Right hindlimb (tissue), 1 donor: ENCODE results near the gene PTPMT1.

Source experiments
- DNase-seq: peaks from one replicate; pipeline ENCODE4 v3.0.0-alpha.2; 2018

Gene PTPMT1

DNA sequence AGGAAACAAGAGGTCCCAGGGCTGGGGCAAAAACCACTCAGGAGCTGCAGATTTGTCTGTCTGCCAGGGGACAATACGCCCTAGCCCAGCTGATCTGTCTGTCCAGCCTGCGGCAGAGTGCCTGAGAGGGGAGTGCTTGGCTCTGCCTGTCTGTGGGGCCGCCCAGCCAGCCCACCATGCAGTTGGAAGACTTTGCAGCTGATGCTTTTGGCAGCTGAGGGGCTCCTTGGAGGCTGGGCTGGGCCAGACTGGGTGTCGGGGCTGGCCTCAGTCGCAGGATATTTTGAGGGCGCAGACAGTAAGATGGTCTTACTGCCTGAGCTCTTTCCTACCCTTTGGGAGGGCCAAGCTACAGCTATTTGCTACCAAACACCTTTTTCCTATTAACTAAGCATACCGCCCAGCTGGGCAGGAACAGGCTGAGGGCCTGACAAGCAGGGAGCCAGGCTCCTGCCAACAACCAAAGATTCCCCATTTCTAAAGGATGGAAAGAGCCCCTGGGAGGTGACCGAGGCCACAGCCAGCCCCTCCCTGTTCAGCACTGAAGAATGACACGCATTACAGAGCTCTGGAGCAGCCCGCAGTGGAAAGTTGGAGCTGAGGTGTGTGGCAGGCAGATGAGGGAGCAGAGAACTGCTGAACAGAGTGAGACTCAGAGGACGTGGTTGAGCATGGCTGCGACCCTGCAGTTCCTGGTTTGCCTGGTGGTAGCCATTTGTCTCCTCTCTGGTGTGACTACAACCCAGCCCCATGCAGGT, 20.9 kb downstream of the PTPMT1 start, which contains the start of gene FAM180B:
FAM180B (plus strand) TSS at position 581 of the 758 bp plus-strand sequence; CDS start at position 672, 91 bp downstream.
- peak; percentile 82 for DNase-seq

DNA sequence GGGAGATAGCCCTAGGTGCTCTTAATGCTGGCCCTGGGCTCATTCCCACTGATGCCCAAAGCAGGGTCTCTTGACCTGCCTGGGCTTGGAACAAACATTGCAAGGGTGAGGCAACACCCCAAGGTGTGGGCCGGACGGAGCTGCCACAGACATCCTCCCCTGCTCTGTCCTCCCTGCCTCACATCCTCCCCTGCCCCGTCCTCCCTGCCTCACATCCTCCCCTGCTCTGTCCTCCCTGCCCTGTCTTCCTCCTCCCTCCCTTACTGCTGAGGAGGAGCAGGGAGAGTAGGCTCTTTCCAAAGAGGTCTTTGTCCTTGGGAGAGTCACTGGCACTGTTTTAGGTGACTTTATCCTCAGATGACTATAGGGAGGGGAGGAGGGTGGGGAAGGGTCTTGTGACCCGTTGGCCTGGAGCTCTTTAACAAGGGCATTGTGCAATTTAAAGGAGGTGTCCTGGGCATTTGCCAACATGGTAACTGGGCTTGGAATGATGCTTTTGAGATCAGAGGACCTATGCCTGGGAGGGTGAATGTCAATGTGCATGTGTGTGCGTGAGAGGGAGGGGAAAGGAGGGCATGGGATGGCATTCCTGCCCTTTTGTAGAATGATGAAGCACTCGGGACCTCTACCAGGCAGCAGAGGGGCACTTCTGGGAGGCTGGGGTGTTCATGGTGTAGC, 21.8 kb downstream of the PTPMT1 start:
- no peak for DNase-seq

DNA sequence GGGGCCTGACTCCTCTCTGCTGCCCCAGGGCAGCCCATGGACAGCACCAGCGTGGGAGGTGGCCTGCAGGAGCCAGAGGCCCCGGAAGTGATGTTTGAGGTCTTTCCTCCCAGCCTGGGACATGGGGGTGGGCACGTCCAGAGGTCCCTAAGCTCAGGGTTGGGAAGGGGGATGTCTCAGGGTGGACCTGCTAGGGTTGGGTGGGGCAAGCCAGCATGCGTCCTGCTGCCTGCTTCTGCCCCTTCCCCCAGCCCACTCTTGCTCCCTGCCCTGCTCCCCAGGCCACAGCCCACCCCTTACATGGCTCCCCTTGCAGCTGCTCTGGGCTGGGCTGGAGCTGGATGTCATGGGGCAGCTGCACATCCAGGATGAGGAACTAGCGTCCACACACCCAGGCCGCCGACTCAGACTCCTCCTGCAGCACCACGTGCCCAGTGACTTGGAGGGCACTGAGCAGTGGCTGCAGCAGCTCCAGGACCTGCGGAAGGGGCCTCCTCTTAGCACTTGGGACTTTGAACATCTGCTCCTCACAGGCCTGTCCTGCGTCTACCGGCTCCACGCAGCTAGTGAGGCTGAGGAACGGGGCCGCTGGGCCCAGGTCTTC, 22.4 kb downstream of the PTPMT1 start:
- DNase-seq, result peak; percentile 60

DNA sequence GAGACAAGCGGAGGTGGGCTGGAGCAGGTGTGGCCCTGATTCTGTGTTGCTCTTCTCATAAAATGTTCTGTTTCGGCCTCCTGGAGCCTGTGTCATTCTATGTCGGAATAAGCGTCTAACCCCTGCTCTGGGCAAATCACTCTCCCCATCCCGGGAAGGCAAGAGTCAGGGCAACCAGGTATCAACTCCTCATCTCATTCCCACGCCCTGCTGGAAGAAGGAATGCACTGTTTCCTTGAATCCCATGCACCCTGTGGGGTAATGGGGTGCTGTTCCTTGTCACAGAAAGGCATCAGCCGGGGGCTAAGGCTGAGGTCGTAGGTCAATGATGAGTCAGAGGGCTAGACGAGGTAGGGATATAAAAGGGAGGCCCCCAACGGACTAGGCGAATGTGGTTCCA, 23.7 kb downstream of the PTPMT1 start:
- DNase-seq, result no peak

DNA sequence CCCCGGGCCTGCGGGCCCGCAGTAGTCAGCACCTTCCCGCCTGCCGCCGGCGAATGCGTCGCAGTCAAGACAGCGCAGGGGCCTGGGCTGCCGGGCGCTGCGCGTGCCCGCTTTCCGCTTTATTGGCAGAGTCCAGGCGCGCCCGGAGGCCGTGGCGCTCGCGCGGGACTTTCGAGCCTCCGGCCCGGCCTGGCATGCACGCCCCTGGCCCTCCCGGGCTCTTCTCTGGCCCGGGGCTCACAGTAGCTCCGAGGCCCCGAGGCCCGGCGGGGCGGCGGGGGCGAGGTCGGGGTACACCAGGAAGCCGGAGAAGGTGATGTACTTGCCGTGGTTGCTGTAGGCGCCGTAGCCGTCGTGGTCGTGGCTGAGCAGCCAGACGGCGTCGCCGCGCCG, 24.2 kb downstream of the PTPMT1 start:
- no peak for DNase-seq

DNA sequence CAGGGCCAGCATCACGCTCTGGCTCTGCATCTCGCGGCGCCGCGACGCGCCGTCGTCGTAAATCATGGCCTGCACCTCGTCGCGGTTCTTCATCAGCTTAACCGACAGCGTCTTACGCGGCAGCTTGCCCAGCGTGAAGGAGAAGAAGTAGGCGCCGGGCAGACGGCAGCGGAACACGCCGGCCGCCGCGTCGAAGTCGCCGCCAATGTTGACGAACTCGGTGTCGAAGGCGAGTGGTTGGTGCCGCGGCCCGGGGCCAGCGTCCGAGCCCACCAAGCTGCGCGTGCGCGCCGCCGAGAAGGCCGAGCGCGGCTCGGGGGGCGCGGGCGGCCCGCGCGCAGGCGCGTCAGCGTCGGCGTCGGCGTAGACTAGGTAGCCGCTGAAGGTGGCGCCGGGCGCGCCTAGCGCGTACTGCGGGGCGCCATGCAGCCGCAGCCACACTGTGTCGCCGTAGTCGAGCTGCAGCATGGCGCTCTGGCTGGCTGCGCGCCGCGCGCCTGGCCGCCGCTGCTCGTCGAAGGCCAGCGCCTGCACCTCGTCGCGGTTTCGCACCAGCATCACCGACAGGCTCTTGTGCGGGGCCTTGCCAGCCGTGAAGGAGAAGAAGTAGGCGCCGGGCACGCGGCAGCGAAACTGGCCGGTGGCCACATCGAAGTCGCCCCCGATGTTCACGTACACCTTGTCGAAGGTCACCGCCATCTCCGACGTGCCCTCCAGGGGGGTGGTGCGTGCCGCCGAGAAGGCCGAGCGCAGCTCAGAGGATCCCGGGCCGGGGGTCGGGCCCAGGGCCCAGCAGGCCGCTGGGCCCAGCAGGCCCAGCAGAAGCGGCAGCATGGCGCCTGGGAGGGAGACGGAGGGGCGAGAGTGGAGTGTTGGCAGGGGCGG, 24.8 kb downstream of the PTPMT1 start:
- peak; percentile 86 for DNase-seq

DNA sequence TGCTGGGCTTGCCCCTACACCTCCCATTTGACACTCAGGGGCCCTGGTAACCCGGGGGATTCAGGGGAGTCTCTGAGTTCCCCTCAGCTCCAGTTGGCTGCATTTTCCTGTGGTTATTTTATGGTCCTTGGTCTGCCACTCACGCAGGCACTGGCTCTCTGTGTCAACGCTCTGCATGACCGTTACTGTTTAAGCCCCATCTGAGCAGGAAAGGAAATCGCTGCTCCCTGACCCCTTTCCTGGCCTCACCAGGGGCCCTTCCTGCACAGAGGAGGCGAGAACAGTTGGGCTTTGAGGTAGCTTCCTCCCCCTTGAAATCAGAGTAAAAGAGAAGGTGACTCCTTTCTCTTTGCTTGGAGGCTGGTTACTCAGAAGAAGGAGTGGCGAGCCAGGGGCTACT, 26.4 kb downstream of the PTPMT1 start:
- DNase-seq, result no peak

DNA sequence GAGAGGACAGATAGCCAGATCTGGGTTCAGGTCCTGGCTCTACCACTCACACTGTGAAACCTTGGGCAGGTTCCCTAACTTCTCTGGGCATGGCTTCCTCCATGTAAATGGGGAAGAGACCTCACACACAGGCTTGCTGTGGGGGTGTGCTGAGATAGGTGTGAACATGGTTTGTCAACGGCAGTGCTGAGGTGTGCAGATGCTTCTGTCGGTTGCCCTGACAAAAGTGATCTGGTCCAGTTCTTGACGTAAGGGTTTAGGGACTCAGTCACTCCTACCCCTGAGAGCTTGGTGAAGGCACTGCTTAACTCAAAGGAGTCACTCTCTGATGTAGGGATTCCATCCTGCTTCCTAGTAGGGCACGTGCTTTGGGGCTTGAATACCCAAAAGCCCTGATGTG, 26.9 kb downstream of the PTPMT1 start:
- DNase-seq, result no peak

DNA sequence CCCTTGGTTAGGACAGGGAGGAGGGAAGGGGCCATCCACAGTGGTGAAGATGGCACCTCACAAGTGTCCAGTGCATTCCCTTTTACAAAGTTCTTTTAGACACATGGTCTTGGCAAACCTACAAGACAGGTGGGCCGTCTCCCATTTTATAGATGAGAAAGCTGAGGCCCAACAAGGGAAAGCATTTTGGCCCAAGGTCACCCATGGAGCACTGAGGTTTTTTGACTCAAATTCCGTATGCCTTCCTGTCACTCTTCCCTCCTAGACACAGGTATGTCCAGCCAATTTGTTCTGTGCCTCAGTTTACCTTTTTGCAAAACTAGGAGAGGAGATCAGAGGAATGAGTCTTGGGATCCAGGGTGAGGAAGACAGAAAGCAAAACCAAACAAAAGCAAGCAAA, 27.6 kb downstream of the PTPMT1 start:
- no peak for DNase-seq

DNA sequence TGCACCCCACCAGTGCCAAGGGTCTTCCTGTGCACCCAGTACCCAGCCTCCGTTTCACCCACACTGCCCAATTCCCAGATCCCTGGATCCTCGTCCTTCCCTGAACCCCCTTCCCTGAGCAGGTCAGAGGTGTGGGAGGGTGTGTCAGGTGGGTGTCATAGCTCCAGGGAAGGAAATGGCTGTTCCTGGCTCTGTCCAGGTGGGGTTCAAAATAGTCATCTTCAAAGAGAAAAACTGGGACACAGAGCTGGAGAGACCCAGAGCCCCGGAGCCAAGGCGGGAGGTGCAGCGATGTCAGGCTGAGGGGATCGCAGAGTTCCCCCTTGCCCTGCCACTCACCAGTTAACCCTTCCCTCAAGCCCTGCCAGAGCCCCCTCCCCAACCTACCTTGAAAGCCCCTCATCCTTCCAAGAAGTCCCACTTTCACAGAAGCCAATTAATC, 28.1 kb downstream of the PTPMT1 start:
- no peak for DNase-seq

DNA sequence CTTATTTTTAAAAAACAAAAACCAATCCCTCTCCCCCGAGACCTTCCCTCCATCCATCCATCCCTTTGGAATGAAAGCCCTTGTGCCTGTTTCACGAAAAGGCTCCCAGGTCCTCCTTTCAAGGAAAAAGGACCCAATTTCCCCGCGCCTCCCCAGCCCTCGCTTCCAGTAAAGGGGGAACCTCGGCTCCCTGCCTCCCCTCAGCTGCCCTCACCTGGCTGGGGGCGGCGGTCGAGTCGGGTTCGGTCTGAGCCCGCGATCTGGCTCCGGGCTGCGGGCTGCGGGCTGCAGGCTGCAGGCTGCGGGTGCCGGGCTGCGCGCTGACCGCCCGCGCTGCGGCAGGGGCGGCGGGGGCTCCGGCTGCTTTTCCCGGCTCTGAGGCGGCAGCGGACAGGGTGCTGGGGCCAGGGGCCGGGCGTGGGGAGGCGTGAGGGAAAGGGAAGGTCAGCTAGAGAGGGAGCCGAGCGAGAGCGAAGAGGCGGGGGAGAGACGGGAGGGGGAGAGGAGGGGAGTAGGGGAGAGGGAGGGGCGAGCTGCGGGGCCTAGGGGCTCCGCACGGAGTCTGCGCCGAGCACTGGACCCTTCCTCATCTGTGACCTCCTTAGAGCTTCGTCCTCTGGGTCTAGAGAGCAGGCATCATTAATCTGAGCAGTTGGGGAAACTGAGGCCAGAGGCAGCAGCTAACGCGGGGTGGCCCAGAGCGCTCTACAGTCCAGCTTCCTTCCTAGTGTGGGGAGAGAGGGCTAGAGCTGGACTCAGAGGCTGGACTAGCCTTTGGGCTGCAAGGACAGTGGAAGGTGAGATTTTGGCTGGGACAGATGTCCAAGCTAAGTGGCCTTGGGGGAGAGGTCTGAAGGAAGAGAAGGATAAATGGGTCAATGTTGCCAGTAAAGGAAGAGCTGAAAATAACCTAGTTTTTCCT, 28.8 kb downstream of the PTPMT1 start, which contains the start of gene C1QTNF4:
C1QTNF4 (minus strand) TSS at position 478 of the 922 bp plus-strand sequence. CDS start 3,601 bp downstream, outside the sequence.
- no peak for DNase-seq

DNA sequence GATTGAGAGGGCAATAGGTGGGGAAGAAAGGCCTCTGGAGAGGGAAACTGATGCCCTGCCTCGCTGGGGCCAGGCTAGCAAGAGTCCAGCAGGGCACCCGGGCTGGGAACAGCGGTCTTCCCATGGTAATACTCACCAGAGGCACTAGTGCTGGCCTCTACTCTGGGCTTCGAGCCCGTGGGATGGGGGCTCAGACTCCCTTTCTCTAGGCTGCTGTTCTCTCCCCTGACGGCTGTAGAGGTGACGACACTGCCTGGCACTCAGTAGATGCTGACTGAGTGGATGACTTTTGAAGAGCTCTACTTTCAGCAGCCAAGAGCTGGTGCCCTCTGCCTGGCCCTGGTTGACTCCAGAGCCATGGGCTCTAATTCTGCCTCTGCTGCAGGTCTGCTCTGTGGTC, 29.6 kb downstream of the PTPMT1 start:
- no peak for DNase-seq

DNA sequence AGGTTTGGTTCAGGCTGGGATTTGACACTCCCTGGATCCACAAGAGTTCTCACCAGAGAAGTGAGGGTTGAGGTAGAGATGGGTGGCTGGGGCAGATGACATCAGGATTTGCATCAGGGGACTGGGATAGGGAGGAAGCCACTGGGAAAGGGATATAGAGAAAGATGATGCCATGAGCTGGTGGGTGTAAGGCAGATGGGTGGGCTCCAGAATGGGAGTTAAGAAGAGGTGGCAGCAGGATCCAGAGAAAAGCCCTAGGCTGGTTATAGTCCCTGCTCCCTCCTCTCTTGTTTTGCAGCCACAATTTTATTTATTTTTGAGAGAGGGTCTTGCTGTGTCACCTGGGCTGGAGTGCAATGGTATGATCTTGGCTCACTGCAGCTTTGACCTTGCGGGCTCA, 30.6 kb downstream of the PTPMT1 start:
- no peak for DNase-seq

DNA sequence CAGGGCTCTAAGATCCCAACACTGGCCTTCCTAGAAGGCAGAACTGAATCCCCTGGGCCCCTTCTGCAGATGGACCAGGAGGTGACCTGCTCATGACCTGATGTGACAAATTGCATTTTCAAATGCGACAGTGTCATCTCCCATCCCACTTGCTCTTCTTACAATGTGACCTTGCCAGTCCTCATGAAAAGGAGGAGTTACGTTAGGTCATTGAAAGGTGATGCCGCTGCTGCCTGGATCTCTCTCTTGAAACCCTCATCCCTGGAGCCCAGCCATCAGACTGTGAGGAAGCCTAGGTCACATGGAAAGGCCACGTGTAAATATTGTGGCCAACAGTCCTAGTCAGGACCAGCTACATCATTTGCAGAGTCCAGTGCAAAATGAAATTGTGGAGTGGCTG, 34.5 kb downstream of the PTPMT1 start:
- no peak for DNase-seq

DNA sequence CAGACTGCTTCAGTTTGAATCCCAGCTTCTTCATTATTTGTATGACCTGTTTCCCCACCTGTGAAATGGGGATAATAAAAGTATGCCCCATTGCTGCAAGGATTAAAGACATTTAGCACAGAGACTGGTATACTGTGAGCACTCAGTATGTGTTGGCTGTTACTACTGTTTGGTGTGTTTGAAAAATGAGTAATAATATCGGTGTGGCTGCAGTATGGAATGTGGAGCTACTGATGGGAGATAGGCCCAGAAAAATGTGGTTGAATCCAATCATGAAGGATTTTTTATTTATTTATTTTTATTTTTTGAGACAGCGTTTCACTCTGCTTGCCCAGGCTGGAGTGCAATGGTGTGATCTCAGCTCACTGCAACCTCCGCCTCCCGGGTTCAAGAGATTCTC, 37.9 kb downstream of the PTPMT1 start:
- no peak for DNase-seq

DNA sequence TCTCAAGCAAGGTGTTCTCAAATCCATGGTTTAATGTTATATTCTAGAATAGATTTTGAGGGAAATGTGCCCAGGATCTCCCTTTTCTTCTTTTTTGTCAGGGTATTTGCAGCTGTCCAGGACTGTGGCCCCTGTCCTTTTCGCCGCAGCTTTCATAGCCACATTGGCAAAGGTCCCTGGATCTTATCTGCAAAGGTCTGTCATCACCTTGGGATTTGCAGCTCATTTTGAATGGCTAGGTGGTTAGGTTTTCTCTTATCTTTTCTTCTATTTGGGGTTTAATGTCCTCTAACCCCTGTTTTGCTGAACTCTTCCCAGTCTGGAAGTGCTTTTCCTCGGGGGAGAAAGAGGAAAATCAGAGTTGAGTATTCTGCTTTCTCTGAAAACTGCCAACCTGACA, 40.5 kb downstream of the PTPMT1 start:
- DNase-seq, result no peak

DNA sequence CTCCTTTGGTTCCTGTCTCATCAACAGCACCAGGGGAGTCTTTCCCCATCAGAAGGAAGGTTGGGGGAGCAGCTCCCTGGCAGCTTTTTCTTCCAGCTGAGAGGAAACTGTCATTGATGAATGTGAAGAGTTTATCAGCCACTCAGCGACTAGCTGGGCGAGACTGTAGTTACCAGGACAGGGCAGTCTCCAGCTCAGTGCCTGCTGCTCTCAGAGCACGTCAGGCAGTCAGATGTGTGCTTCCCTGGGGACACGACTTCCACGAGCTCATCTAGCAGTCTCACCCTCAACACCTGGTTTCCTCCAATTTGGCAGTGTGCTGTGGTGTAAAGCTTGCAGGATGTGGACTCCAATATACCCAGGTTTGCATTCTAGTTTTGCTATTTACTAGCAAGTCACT, 41.3 kb downstream of the PTPMT1 start:
- no peak for DNase-seq

DNA sequence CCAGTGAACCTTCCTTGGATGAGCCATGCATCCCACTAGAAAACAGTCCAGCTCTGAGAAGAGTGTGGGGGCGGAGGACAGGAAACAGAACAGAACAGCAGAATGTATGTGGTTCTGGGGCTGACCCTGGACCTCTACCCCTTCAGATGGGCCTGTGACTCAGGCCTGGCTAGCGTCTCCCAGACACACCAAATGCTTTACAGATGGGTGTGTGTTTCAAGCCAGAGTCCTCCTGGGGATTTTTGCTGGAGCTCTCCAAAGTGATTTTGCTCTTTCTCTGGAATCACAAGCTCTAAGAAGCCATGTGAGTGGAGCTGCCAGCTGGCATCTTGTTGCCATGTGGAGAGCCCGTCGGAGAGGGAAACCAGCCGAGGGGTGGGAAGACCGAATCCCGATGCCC, 42.0 kb downstream of the PTPMT1 start:
- DNase-seq, result peak; percentile 61

DNA sequence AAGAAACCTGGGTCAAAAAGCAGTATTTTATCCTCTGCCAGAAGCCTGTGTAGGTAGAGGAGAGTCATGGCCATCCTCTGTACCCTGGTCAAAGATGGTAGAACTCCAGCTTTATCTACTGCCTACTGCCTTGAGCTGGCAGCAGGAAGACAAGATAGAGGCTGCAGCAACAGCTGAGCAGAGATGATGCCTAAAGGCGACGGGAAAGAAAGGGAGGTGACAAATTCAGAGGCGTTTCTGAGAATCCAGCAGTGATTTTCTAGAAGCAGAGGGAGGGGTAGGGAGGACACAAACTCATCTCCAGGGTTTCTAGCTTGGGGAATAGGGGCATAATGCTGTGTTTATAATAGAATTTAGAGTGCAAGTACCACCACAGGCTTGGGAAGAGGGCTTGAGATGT, 44.3 kb downstream of the PTPMT1 start:
- DNase-seq, result no peak

DNA sequence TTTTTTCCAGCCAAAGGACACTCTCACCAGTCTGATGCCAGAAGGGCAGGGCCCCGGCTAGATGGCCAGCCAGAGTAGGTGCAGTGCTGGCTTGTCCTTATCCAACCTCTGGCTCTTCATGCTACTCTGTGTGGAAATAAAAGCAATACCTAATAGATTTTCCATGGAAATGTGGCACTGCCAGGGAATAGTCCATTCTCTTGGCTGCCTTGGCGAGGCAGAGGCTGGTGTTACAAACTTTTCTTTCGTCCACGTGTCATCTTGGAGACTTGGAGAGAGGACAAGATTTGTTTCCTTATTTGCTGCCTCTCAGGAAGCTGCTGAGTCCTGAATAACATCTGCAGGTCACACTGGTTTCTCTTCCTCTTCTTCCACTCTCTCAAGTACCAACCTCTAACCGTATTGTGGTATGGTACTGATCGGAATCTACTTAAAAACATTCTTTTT, 46.0 kb downstream of the PTPMT1 start:
- DNase-seq, result no peak

DNA sequence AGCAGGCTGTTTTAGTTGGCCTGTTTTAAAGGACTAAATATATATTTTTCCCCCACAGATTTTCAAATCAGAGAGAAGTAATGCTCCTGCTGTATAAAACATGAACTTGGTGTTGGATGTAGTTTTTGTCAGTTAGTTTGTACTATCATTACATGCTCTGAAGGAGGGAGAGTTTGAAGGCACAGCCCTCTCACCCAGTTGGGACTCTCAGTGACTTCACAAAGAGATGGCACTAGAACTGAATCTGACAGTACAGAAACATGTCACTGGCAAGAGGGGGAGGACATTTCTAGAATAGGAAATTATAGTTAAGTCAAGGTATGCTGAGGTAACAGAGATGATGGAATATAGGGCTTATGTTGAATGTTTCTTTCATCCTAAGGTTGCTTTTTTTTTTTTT, 49.9 kb downstream of the PTPMT1 start:
- DNase-seq, result no peak
